Gastrocnemius medialis (tissue), 4 donors: Measurements from ENCODE around the gene ASAP2.

Source experiments
- POLR2A ChIP-seq, 2 donors: fragments of 450-650 bp; IDR thresholded peaks; one replicate each; pipeline ENCODE4 v1.6.1; 2017; ENCODE audit warnings: antibody characterized with exemption in 2 of 2, mild to moderate bottlenecking in 2 of 2, moderate library complexity in 2 of 2
- TF ChIP-seq, protein P1 (sequence below), 5 experiments: fragments of 450-650 bp in 3 of 5; fragments of 200-600 bp in 2 of 5; sonication (generic) in 2 of 5; IDR thresholded peaks in 4 of 5; conservative IDR thresholded peaks in 1 of 5; 1 replicate in 4 of 5; 2 replicates in 1 of 5; pipeline ENCODE4 v1.5.1; 2016 to 2019; ENCODE audit warnings: antibody characterized with exemption in 5 of 5, mild to moderate bottlenecking in 3 of 5, moderate library complexity in 3 of 5

- TF ChIP-seq POLR2A (IDR thresholded peaks at IDR 0.05): no peak
- TF ChIP-seq, protein P1, sequence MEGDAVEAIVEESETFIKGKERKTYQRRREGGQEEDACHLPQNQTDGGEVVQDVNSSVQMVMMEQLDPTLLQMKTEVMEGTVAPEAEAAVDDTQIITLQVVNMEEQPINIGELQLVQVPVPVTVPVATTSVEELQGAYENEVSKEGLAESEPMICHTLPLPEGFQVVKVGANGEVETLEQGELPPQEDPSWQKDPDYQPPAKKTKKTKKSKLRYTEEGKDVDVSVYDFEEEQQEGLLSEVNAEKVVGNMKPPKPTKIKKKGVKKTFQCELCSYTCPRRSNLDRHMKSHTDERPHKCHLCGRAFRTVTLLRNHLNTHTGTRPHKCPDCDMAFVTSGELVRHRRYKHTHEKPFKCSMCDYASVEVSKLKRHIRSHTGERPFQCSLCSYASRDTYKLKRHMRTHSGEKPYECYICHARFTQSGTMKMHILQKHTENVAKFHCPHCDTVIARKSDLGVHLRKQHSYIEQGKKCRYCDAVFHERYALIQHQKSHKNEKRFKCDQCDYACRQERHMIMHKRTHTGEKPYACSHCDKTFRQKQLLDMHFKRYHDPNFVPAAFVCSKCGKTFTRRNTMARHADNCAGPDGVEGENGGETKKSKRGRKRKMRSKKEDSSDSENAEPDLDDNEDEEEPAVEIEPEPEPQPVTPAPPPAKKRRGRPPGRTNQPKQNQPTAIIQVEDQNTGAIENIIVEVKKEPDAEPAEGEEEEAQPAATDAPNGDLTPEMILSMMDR (IDR thresholded peaks at IDR 0.05 in 4 of 5, conservative IDR thresholded peaks at IDR 0.05 in 1 of 5): no peak
These were observed 153.5 kb downstream of the ASAP2 start for GRCh38 chr2:9360110-9360509.
